K562 (cell line): ENCODE measurements around the gene FERMT3. TPM values are rescaled to one million over a fixed set of nuclear protein-coding genes. Genes with fewer than 3 reads are reported as not detected.
A peak's percentile ranks its signal among the peaks of the same experiment; 100 is the strongest.

Experiments used
- ATAC-seq: fragments of 200-7000 bp; cut with Tn5 transposase; 3 replicates; pipeline ENCODE4 v1.9.1; 2020; ENCODE audit warnings: moderate library complexity
- BruUV-seq: library from RNA; stranded (reverse); fragments of 400-500 nt; replicated peaks from 2 replicates; lab custom pipeline; 2021; lab: Mats Ljungman, UMichigan
- CTCF ChIA-PET: fragments of 300-600 bp; formaldehyde crosslinking; extraction: SDS; loops from one replicate; lab custom pipeline; 2021; ENCODE audit warnings: low intra/inter-chr PET ratio; lab: Yijun Ruan, JAX
- POLR2A ChIA-PET: fragments of 300-600, 350-650 bp; sonication (Branson Sonifier 250); formaldehyde crosslinking; extraction: SDS; loops from one replicate; lab custom pipeline; 2021; ENCODE audit warnings: antibody characterized with exemption, inconsistent platforms; lab: Yijun Ruan, JAX
- DNase-seq, 4 experiments: peaks; one replicate each; pipeline versions ENCODE4 v3.0.0 to v3.0.0-alpha.2; 2011 to 2018; ENCODE audit warnings: low spot score in 3 of 4, mixed read lengths in 3 of 4; ENCODE audit errors: extremely low read depth in 1 of 4
- FAIRE-seq: peaks from 2 replicates; lab custom pipeline; 2011; peaks lifted over from hg19 to GRCh38; lab: Jason Lieb, UNC
- H2AFZ ChIP-seq: 2 replicates; pipeline ENCODE4 v1.6.0; 2011; ENCODE audit warnings: low read depth, low read length, control low read depth, inconsistent platforms
- H3K27ac ChIP-seq: fragments of 200-600 bp; 3 replicates; pipeline ENCODE4 v1.8.0; 2011; ENCODE audit warnings: low read depth, mild to moderate bottlenecking, control low read depth, inconsistent platforms, low read length, moderate library complexity, mixed read lengths; ENCODE audit errors: extremely low read depth
- H3K27me3 ChIP-seq, 2 experiments: fragments of 300-600 bp in 1 of 2; 2 replicates in 1 of 2; 3 replicates in 1 of 2; pipeline versions ENCODE4 v1.6.0 to v1.8.0; 2011; ENCODE audit warnings: inconsistent platforms in 2 of 2, low read length in 2 of 2, mild to moderate bottlenecking in 1 of 2, mixed read lengths in 1 of 2, moderate library complexity in 1 of 2; ENCODE audit not compliant: control insufficient read depth in 2 of 2, insufficient read depth in 2 of 2
- H3K36me3 ChIP-seq: fragments of 300-600 bp; 3 replicates; pipeline ENCODE4 v1.8.0; 2011; ENCODE audit warnings: mild to moderate bottlenecking, low read length, inconsistent platforms; ENCODE audit not compliant: control insufficient read depth, insufficient read depth
- H3K4me1 ChIP-seq, 2 experiments: fragments of 200-600 bp in 1 of 2; replicated peaks in 1 of 2; 2 replicates in 1 of 2; 3 replicates in 1 of 2; pipeline versions ENCODE4 v1.5.1 to v1.8.0; 2011; ENCODE audit warnings: inconsistent platforms in 2 of 2, low read length in 2 of 2, mild to moderate bottlenecking in 1 of 2, mixed read lengths in 1 of 2, moderate library complexity in 1 of 2; ENCODE audit not compliant: control insufficient read depth in 2 of 2, insufficient read depth in 2 of 2
- H3K4me2 ChIP-seq: 2 replicates; pipeline ENCODE4 v1.6.1; 2011; ENCODE audit warnings: low read length, control low read depth, inconsistent platforms, mixed read lengths; ENCODE audit not compliant: insufficient read depth
- H3K4me3 ChIP-seq: fragments of 200-600 bp; sonication (generic), shearing (Covaris generic); 2 replicates; pipeline ENCODE4 v1.5.1; 2016; ENCODE audit warnings: control low read depth, inconsistent platforms
- H3K79me2 ChIP-seq: fragments of 200-600 bp; 3 replicates; pipeline ENCODE4 v1.8.0; 2011; ENCODE audit warnings: low read length, inconsistent platforms; ENCODE audit not compliant: control insufficient read depth, insufficient read depth
- H3K9ac ChIP-seq, 2 experiments: 2 replicates each; pipeline versions ENCODE4 v1.6.0 to v1.6.1; 2011; ENCODE audit warnings: low read depth in 2 of 2, low read length in 2 of 2, control low read depth in 1 of 2, inconsistent platforms in 1 of 2, mild to moderate bottlenecking in 1 of 2, mixed read lengths in 1 of 2; ENCODE audit not compliant: insufficient read depth in 1 of 2
- H3K9me1 ChIP-seq: one replicate; pipeline ENCODE4 v1.6.0; 2011; ENCODE audit warnings: inconsistent platforms, mild to moderate bottlenecking, low read length, moderate library complexity; ENCODE audit not compliant: control insufficient read depth, insufficient read depth
- H3K9me3 ChIP-seq: replicated peaks from 2 replicates; pipeline ENCODE4 v1.5.1; 2011; ENCODE audit warnings: low read depth, low read length, inconsistent platforms; ENCODE audit not compliant: control insufficient read depth, insufficient read depth
- H4K20me1 ChIP-seq: replicated peaks from 2 replicates; pipeline ENCODE4 v1.6.1; 2011; ENCODE audit warnings: low read length, inconsistent platforms, mixed read lengths; ENCODE audit not compliant: control insufficient read depth, insufficient read depth
- BMI1 ChIP-seq: fragments of 150-350 bp; IDR thresholded peaks from 2 replicates; pipeline ENCODE4 v1.6.1; 2014; ENCODE audit warnings: low read length
- CREM ChIP-seq: IDR thresholded peaks from 2 replicates; pipeline ENCODE4 v1.6.1; 2014; ENCODE audit warnings: antibody characterized with exemption, low read depth
- ETV5 ChIP-seq: sonication (generic); formaldehyde crosslinking; IDR thresholded peaks from 2 replicates; pipeline ENCODE4 v1.4.0; 2020; ENCODE audit warnings: low read depth, mild to moderate bottlenecking, missing genetic modification reagents
- GABPB1 ChIP-seq: sonication (generic); formaldehyde crosslinking; IDR thresholded peaks from 2 replicates; pipeline ENCODE4 v1.8.0; 2022; ENCODE audit warnings: mild to moderate bottlenecking, missing genetic modification reagents
- HDAC3 ChIP-seq: fragments of 450-650 bp; IDR thresholded peaks from 2 replicates; pipeline ENCODE4 v1.6.1; 2018; ENCODE audit warnings: borderline replicate concordance, mild to moderate bottlenecking, moderate library complexity; ENCODE audit not compliant: partially characterized antibody
- MAZ ChIP-seq, 2 experiments: fragments of 450-650 bp in 1 of 2; sonication (generic) in 1 of 2; formaldehyde crosslinking; IDR thresholded peaks in 1 of 2; conservative IDR thresholded peaks in 1 of 2; 2 replicates each; pipeline versions ENCODE4 v1.4.0 to v1.5.0; 2020; ENCODE audit warnings: mild to moderate bottlenecking in 1 of 2, missing genetic modification reagents in 1 of 2
- RBBP5 ChIP-seq: fragments of 200-600 bp; sonication (generic); IDR thresholded peaks from 2 replicates; pipeline ENCODE4 v1.6.1; 2012; ENCODE audit warnings: borderline replicate concordance, mild to moderate bottlenecking, low read length, control low read depth, inconsistent platforms; ENCODE audit not compliant: insufficient read depth, poor library complexity, severe bottlenecking
- USF2 ChIP-seq: sonication (generic); formaldehyde crosslinking; IDR thresholded peaks from 2 replicates; pipeline ENCODE4 v1.5.0; 2020; ENCODE audit warnings: missing genetic modification reagents
- ZNF143 ChIP-seq: sonication (generic); formaldehyde crosslinking; IDR thresholded peaks from 2 replicates; pipeline ENCODE4 v1.9.0; 2022; ENCODE audit warnings: mild to moderate bottlenecking, missing genetic modification reagents
- ZZZ3 ChIP-seq: fragments of 450-650 bp; IDR thresholded peaks from 2 replicates; pipeline ENCODE4 v1.6.1; 2016; ENCODE audit warnings: antibody characterized with exemption, mild to moderate bottlenecking, moderate library complexity
- WGBS: fragments of 100-300 bp; shearing (Covaris generic); methylation state at CpG from one replicate; pipeline ENCODE4 v1.1.6; 2016; ENCODE audit warnings: low coverage, mixed read lengths; ENCODE audit not compliant: insufficient coverage; ENCODE audit errors: missing lambda C conversion rate; 5-methylcytosine and 5-hydroxymethylcytosine counted together
- in situ Hi-C: fragments of 300-500 bp; cut with MboI; formaldehyde crosslinking; loops from 4 replicates; pipeline ENCODE4 v1.15.0; 2018; ENCODE audit warnings: inconsistent platforms, mixed read lengths
- intact Hi-C: fragments of 100-400 bp; cut with micrococcal nuclease; formaldehyde crosslinking; loops from 2 replicates; pipeline ENCODE4 v1.14.2; 2022
- polyA plus RNA-seq, 8 experiments: library from polyadenylated mRNA; depleted of rRNA in 4 of 8; stranded (reverse) in 5 of 8; unstranded in 3 of 8; fragments of >200 nt; fragmentation: Nextera tagmentation in 2 of 8; fragmentation: Illumina TruSeq in 1 of 8; extraction: Ambion mirVana in 2 of 8; extraction: Trizol in 1 of 8; gene quantifications; 2 replicates each; pipeline versions ENCODE4 v1.2.1 to v1.2.3, GENCODE V29; 2011 to 2014; ENCODE audit warnings: inconsistent platforms in 1 of 8, missing spikeins in 1 of 8
- total RNA-seq, 7 experiments: library from RNA; depleted of rRNA in 6 of 7; stranded (reverse); fragments of >200 nt in 6 of 7; fragmentation: Illumina TruSeq in 2 of 7; extraction: Trizol in 2 of 7; gene quantifications; 2 replicates each; pipeline versions ENCODE4 v1.2.1 to v1.2.3, GENCODE V29; 2011 to 2021; ENCODE audit warnings: low replicate concordance in 1 of 7
- TF ChIP-seq, protein P1 (sequence below): fragments of 450-650 bp; conservative IDR thresholded peaks from 2 replicates; pipeline ENCODE4 v1.6.1; 2016; ENCODE audit warnings: missing genetic modification characterization, low read depth, mild to moderate bottlenecking, control low read depth, missing compliant biosample characterization
- TF ChIP-seq, protein P2 (sequence below): sonication (generic); formaldehyde crosslinking; IDR thresholded peaks from 2 replicates; pipeline ENCODE4 v1.4.0; 2020; ENCODE audit warnings: mild to moderate bottlenecking, missing genetic modification reagents

The FERMT3 gene
- total and polyA plus RNA-seq, 9 of the 15 experiments (the other 6 are each of a cell fraction or from before 2014, with no cell fraction given) = 3.2 to 275 (median 79.7) TPM

GRCh38 chr11:64224891-64225607 lies 18.5 kb downstream of the FERMT3 start (continued):
- TF ChIP-seq MAZ (CRISPR knock-in tag; conservative IDR thresholded peaks at IDR 0.05 in 1 of 2, IDR thresholded peaks at IDR 0.05 in 1 of 2) = 0 out of 4 replicates have a peak, but pooled peaks of 1 of the 2 experiments have one; percentile 15
- no peak for TF ChIP-seq ZZZ3
- 0 out of 2 replicates have a peak, but pooled peaks have one; percentile 10 for TF ChIP-seq GABPB1 (CRISPR knock-in tag)
- TF ChIP-seq, all 486 proteins: peak for 11

DNA sequence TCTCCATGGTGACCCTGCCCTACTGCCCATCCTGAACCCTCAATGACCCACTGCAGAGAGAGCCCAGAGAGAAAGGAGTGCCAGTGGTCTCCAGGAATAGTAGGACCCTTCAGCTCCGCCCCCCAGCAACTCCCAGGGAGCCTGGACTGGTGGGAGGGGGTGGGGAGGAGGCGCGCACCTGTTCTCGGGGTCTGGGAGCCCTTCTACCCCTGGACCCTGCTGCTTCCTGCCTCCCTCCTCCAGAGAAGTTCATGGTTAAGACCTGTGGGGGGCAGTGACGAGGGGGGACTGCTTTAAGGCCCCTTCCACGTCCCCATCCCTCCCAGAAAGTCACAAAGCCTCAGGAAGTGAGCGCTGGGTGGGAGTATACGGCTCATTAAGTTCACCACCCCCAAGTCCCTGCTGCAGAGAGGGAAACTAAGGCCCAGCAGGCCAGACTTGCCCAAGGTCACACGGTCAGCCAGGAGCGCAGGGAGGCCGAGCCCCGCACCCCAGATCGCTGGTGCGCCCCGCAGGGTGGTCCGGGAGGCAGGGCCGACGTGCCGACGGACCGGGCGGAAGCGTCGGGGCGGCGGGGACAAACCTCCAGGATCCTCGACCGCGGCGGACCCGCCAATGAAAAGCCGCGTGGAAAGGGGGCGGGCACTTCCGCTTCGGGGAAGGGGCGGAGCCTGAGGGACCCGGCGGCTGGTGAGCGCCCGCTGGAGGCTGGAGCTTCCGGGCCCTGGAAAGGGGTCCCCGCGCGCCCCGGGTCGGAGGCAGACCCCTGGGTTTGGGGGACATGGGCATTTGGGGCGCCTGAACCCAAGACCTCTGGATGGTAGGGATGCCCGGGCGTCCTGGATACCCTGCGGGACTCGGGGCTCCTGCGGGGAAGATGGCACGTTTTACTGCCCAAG lies 19.3 kb downstream of the FERMT3 start, which contains the start of the genes NUDT22 and TRPT1:
Gene NUDT22 (plus strand): TSS at position 667 of the 899 bp plus-strand sequence. CDS start 379 bp downstream, outside the sequence.
Gene TRPT1 (minus strand): TSS at position 579 of the 899 bp plus-strand sequence. CDS start 326 bp downstream, at position 253.
- Histone ChIP-seq H4K20me1 (no peaks in the 10 kb centered on the region), H3K36me3 (peaks cover 44% of the 10 kb centered on the region; the same call in 2 of the 3 replicates), H3K9ac (peak within 1 kb of the TSS; percentile 79 to 99), H3K4me1 (peaks cover 8 to 72% of the 10 kb centered on the region in 2 experiments; a peak in 4 of 5 replicates), H2AFZ (peak within 1 kb of the TSS; percentile 93), H3K79me2 (peaks cover 39% of the 10 kb centered on the region), H3K4me2 (peak within 1 kb of the TSS; percentile 83), H3K27ac (peak within 1 kb of the TSS; percentile 93), H3K9me3 (no peaks in the 10 kb centered on the region), H3K4me3 (peak within 1 kb of the TSS; percentile 64), H3K9me1 (peaks cover 5% of the 10 kb centered on the region), H3K27me3 (no peaks in the 10 kb centered on the region)
- peak; percentile 83 for ATAC-seq
- peak; percentile 85 to 94 (median 90) for DNase-seq
- under 1% methylated on average over 44 of the region's 54 CpGs for WGBS
- CTCF ChIA-PET = no interaction called here
- POLR2A ChIA-PET = interaction anchor here (0.7 to 6.3 kb wide), 10 partner anchors 8 to 487 kb away, joined by 3 to 77 read pairs (median 3); partner anchors contain the start of gene FERMT3
- peak; percentile 75 for FAIRE-seq
- in situ Hi-C loops = no loop called here
- TSS peak; percentile 77 for BruUV-seq
- intact Hi-C loops = no loop called here
- TF ChIP-seq ZNF143 (CRISPR knock-in tag) (0 out of 2 replicates have a peak, but pooled peaks have one; percentile 38), ETV5 (CRISPR knock-in tag) (peak; percentile 82), RBBP5 (no peak), HDAC3 (no peak), CREM (peak; percentile 74), USF2 (CRISPR knock-in tag) (no peak), BMI1 (no peak)
- TF ChIP-seq, protein P1, sequence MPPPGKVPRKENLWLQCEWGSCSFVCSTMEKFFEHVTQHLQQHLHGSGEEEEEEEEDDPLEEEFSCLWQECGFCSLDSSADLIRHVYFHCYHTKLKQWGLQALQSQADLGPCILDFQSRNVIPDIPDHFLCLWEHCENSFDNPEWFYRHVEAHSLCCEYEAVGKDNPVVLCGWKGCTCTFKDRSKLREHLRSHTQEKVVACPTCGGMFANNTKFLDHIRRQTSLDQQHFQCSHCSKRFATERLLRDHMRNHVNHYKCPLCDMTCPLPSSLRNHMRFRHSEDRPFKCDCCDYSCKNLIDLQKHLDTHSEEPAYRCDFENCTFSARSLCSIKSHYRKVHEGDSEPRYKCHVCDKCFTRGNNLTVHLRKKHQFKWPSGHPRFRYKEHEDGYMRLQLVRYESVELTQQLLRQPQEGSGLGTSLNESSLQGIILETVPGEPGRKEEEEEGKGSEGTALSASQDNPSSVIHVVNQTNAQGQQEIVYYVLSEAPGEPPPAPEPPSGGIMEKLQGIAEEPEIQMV = no peak; the same call in 1 of the 2 replicates
- TF ChIP-seq, protein P2, sequence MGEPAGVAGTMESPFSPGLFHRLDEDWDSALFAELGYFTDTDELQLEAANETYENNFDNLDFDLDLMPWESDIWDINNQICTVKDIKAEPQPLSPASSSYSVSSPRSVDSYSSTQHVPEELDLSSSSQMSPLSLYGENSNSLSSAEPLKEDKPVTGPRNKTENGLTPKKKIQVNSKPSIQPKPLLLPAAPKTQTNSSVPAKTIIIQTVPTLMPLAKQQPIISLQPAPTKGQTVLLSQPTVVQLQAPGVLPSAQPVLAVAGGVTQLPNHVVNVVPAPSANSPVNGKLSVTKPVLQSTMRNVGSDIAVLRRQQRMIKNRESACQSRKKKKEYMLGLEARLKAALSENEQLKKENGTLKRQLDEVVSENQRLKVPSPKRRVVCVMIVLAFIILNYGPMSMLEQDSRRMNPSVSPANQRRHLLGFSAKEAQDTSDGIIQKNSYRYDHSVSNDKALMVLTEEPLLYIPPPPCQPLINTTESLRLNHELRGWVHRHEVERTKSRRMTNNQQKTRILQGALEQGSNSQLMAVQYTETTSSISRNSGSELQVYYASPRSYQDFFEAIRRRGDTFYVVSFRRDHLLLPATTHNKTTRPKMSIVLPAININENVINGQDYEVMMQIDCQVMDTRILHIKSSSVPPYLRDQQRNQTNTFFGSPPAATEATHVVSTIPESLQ (CRISPR knock-in tag) = peak; percentile 36; the same call in 1 of the 2 replicates
